Breast epithelium (tissue), 3 donors: ENCODE data around the gene SIDT1.

Experiments used
- POLR2A ChIP-seq: fragments of 450-650 bp; IDR thresholded peaks from one replicate; pipeline ENCODE4 v1.6.1; 2016; ENCODE audit warnings: antibody characterized with exemption, mild to moderate bottlenecking, moderate library complexity
- POLR2AphosphoS5 ChIP-seq, 3 donors: sonication (generic); formaldehyde crosslinking; IDR thresholded peaks; one replicate each; pipeline ENCODE4 v1.6.1; 2017; ENCODE audit warnings: antibody characterized with exemption in 3 of 3
- TF ChIP-seq, protein P1 (sequence below), 3 donors: fragments of 450-650 bp; IDR thresholded peaks; one replicate each; pipeline ENCODE4 v1.5.1; 2016 to 2017; ENCODE audit warnings: antibody characterized with exemption in 3 of 3, mild to moderate bottlenecking in 3 of 3, moderate library complexity in 3 of 3

DNA sequence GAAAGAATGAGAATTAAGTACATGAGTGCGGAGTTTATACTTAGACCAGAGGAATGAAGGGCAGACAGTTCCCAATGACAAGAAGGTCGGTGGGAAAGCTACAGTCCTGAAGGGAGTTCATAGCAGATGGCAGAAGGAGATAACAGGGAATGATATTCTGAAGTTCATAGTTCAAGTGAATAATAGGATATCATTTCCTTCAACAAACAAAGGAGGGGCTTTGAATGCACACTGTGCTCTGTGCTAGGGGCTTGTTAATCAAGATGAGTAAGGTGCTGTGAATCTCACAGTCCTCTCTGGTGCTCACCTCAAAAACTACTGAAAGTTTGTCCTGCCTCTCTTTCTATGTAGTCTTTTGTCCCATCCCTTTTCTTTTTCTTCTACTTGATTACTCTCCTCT, 41.9 kb downstream of the SIDT1 start:
- no peak for TF ChIP-seq POLR2A
- TF ChIP-seq, protein P1, sequence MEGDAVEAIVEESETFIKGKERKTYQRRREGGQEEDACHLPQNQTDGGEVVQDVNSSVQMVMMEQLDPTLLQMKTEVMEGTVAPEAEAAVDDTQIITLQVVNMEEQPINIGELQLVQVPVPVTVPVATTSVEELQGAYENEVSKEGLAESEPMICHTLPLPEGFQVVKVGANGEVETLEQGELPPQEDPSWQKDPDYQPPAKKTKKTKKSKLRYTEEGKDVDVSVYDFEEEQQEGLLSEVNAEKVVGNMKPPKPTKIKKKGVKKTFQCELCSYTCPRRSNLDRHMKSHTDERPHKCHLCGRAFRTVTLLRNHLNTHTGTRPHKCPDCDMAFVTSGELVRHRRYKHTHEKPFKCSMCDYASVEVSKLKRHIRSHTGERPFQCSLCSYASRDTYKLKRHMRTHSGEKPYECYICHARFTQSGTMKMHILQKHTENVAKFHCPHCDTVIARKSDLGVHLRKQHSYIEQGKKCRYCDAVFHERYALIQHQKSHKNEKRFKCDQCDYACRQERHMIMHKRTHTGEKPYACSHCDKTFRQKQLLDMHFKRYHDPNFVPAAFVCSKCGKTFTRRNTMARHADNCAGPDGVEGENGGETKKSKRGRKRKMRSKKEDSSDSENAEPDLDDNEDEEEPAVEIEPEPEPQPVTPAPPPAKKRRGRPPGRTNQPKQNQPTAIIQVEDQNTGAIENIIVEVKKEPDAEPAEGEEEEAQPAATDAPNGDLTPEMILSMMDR (IDR thresholded peaks at IDR 0.05), result no peak
- TF ChIP-seq POLR2AphosphoS5 (IDR thresholded peaks at IDR 0.05), result no peak
